Natural killer cell (primary cell): ENCODE measurements around the gene PLCB4. TPM values are rescaled to one million over a fixed set of nuclear protein-coding genes. Genes with fewer than 3 reads are reported as not detected.

Experiments
- ATAC-seq, 3 donors: fragments of 150-1000 bp in 2 of 3; fragments of 200-7000 bp in 1 of 3; cut with Tn5 transposase; 1 replicate in 1 of 3; 2 replicates in 2 of 3; pipeline ENCODE4 v1.10.0; 2021; ENCODE audit warnings: mild to moderate bottlenecking in 2 of 3, moderate library complexity in 2 of 3
- DNase-seq, 2 donors: peaks; one replicate each; pipeline versions ENCODE4 v3.0.0 to v3.0.0-alpha.2; 2013 to 2021; ENCODE audit warnings: mixed read lengths in 1 of 2
- H3K27ac ChIP-seq: one replicate; pipeline ENCODE4 v1.5.1; 2013; ENCODE audit warnings: mild to moderate bottlenecking, low read length
- H3K27me3 ChIP-seq: one replicate; pipeline ENCODE4 v1.6.1; 2013; ENCODE audit warnings: low read length; ENCODE audit not compliant: control insufficient read depth, insufficient read depth
- H3K36me3 ChIP-seq: one replicate; pipeline ENCODE4 v1.6.1; 2013; ENCODE audit warnings: low read length; ENCODE audit not compliant: control insufficient read depth, insufficient read depth
- H3K4me1 ChIP-seq: one replicate; pipeline ENCODE4 v1.6.1; 2013; ENCODE audit warnings: low read length; ENCODE audit not compliant: control insufficient read depth, insufficient read depth
- H3K4me3 ChIP-seq: one replicate; pipeline ENCODE4 v1.5.1; 2013; ENCODE audit warnings: low read length
- H3K9me3 ChIP-seq: one replicate; pipeline ENCODE4 v1.6.1; 2013; ENCODE audit warnings: low read length; ENCODE audit not compliant: control insufficient read depth, insufficient read depth
- H3K27ac Mint-ChIP-seq, 2 donors: one replicate each; pipeline ENCODE4 v1.8.0; 2022; ENCODE audit warnings: mild to moderate bottlenecking in 2 of 2, mixed read lengths in 2 of 2, moderate library complexity in 1 of 2
- H3K27me3 Mint-ChIP-seq, 2 donors: one replicate each; pipeline ENCODE4 v1.8.0; 2022; ENCODE audit warnings: low read depth in 2 of 2, mixed read lengths in 2 of 2
- H3K36me3 Mint-ChIP-seq: one replicate; pipeline ENCODE4 v1.8.0; 2022; ENCODE audit warnings: mixed read lengths
- H3K4me1 Mint-ChIP-seq, 2 donors: one replicate each; pipeline ENCODE4 v1.8.0; 2022; ENCODE audit warnings: mixed read lengths in 2 of 2
- H3K4me3 Mint-ChIP-seq: one replicate; pipeline ENCODE4 v1.8.0; 2022; ENCODE audit warnings: mild to moderate bottlenecking, moderate library complexity, mixed read lengths
- H3K9me3 Mint-ChIP-seq, 2 donors: one replicate each; pipeline ENCODE4 v1.8.0; 2022; ENCODE audit warnings: mixed read lengths in 2 of 2
- WGBS: methylation state at CpG from one replicate; pipeline ENCODE4 v1.1.7; 2013; ENCODE audit warnings: missing lambda C conversion rate; ENCODE audit not compliant: insufficient coverage; 5-methylcytosine and 5-hydroxymethylcytosine counted together
- intact Hi-C: fragments of 100-400 bp; cut with micrococcal nuclease; formaldehyde crosslinking; loops from one replicate; pipeline ENCODE4 v1.14.2; 2022
- total RNA-seq, 4 donors: library from RNA; stranded (reverse); fragments of 120-200 nt in 1 of 4; gene quantifications; one replicate each; pipeline versions ENCODE4 v1.2.3 to v1.2.4, GENCODE V29; 2013 to 2022
- TF ChIP-seq, protein P1 (sequence below): fragments of 200-600 bp; IDR thresholded peaks from one replicate; pipeline ENCODE4 v1.8.0; 2022; ENCODE audit warnings: antibody characterized with exemption

PLCB4 gene
- total RNA-seq, 3 donors from 2014 or later (not counting 1 experiment from before 2014, with no cell fraction given), result 0.05 to 0.40 TPM; not detected in 1

DNA sequence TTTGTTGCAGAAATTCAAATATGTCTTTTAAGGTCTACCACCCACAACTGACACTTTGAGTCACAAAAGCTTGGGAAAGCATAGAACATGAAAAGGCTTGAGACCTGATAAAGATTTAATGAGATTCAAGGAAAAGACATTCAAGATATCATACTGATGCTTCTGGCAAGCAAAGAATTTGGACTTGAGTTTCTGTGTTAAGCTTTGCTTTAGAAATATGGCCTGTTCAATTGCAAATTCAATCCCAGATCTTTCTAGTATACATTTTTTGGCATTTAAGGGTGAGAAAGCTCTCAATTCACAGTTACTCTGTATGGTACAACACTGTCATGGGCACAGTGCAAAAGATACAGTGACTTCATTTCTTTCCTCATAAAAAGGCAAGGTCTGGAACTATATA is 406.6 kb downstream of the PLCB4 start:
- Mint-ChIP-seq H3K27ac (no peak overlapping the region), H3K36me3 (no peaks in the 10 kb centered on the region), H3K27me3 (no peaks in the 10 kb centered on the region), H3K4me3 (no peak overlapping the region), H3K9me3 (peaks cover 0 to 3% of the 10 kb centered on the region in 2 donors), H3K4me1 (no peaks in the 10 kb centered on the region)
- Histone ChIP-seq H3K27ac (no peak overlapping the region), H3K4me3 (no peak overlapping the region), H3K36me3 (no peaks in the 10 kb centered on the region), H3K27me3 (no peaks in the 10 kb centered on the region), H3K9me3 (no peaks in the 10 kb centered on the region), H3K4me1 (no peaks in the 10 kb centered on the region)
- TF ChIP-seq, protein P1, sequence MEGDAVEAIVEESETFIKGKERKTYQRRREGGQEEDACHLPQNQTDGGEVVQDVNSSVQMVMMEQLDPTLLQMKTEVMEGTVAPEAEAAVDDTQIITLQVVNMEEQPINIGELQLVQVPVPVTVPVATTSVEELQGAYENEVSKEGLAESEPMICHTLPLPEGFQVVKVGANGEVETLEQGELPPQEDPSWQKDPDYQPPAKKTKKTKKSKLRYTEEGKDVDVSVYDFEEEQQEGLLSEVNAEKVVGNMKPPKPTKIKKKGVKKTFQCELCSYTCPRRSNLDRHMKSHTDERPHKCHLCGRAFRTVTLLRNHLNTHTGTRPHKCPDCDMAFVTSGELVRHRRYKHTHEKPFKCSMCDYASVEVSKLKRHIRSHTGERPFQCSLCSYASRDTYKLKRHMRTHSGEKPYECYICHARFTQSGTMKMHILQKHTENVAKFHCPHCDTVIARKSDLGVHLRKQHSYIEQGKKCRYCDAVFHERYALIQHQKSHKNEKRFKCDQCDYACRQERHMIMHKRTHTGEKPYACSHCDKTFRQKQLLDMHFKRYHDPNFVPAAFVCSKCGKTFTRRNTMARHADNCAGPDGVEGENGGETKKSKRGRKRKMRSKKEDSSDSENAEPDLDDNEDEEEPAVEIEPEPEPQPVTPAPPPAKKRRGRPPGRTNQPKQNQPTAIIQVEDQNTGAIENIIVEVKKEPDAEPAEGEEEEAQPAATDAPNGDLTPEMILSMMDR, result no peak
- intact Hi-C loops, result no loop called here
- DNase-seq, result no peak
- ATAC-seq, result no peak

- TF ChIP-seq, protein P1, result no peak
- ATAC-seq, result no peak
- H3K4me1 ChIP-seq, result no peaks in the 10 kb centered on the region
- H3K9me3 Mint-ChIP-seq, result peaks cover 0 to 6% of the 10 kb centered on the region in 2 donors
- H3K27me3 Mint-ChIP-seq, result no peaks in the 10 kb centered on the region
- intact Hi-C loops, result no loop called here
- no peak overlapping the region for H3K27ac Mint-ChIP-seq
- no peaks in the 10 kb centered on the region for H3K4me1 Mint-ChIP-seq
- no peaks in the 10 kb centered on the region for H3K9me3 ChIP-seq
- H3K36me3 ChIP-seq, result no peaks in the 10 kb centered on the region
- no peak overlapping the region for H3K4me3 ChIP-seq
- no peaks in the 10 kb centered on the region for H3K27me3 ChIP-seq
- WGBS, result 46% methylated on average over 2 of the region's 4 CpGs
- DNase-seq, result no peak
- H3K27ac ChIP-seq, result no peak overlapping the region
- no peaks in the 10 kb centered on the region for H3K36me3 Mint-ChIP-seq
- H3K4me3 Mint-ChIP-seq, result no peak overlapping the region
Observed at GRCh38 chr20:9476174-9476573, 407.3 kb downstream of the PLCB4 start.

DNA sequence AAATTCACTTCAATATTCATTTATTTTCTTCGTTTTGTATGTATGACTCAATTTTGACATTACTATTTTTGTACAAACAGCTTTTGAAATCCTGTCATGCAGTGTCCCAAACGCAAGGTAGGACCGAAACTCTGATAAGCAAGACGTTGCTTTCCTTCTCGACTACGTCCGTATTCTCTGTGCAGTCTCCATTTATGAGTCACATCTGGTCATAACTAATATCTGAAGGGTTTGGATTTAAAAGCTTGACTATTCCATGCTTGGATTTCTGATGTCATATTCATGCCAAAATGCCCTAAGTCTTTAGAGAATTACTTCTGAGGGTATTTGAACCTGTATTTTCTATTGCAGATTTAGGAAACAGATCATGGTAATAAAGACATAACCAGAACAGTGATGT is 407.8 kb downstream of the PLCB4 start:
- TF ChIP-seq, protein P1, result no peak
- no peaks in the 10 kb centered on the region for H3K27me3 Mint-ChIP-seq

GRCh38 chr20:9478771-9479170 is 409.9 kb downstream of the PLCB4 start:
- Mint-ChIP-seq H3K27me3 (no peaks in the 10 kb centered on the region), H3K4me1 (no peaks in the 10 kb centered on the region), H3K9me3 (peaks cover 3 to 6% of the 10 kb centered on the region in 2 donors), H3K4me3 (no peak overlapping the region), H3K27ac (no peak overlapping the region), H3K36me3 (no peaks in the 10 kb centered on the region)
- 94% methylated on average over 4 of the region's 4 CpGs for WGBS
- Histone ChIP-seq H3K9me3 (no peaks in the 10 kb centered on the region), H3K4me1 (no peaks in the 10 kb centered on the region), H3K4me3 (no peak overlapping the region), H3K27me3 (no peaks in the 10 kb centered on the region), H3K36me3 (no peaks in the 10 kb centered on the region), H3K27ac (no peak overlapping the region)
- TF ChIP-seq, protein P1, result no peak
- intact Hi-C loops, result no loop called here
- DNase-seq (no peak), ATAC-seq (no peak)

More for the DNA sequence above, 407.8 kb downstream of the PLCB4 start:
- H3K4me1 ChIP-seq, result no peaks in the 10 kb centered on the region
- WGBS, result 95% methylated on average over 7 of the region's 7 CpGs
- peaks cover 0 to 6% of the 10 kb centered on the region in 2 donors for H3K9me3 Mint-ChIP-seq
- no peaks in the 10 kb centered on the region for H3K4me1 Mint-ChIP-seq
- ATAC-seq (no peak), DNase-seq (no peak)
- no peak overlapping the region for H3K4me3 ChIP-seq
- H3K27ac Mint-ChIP-seq, result no peak overlapping the region
- no peak overlapping the region for H3K4me3 Mint-ChIP-seq
- no peaks in the 10 kb centered on the region for H3K9me3 ChIP-seq
- no peaks in the 10 kb centered on the region for H3K36me3 ChIP-seq
- no peak overlapping the region for H3K27ac ChIP-seq
- H3K27me3 ChIP-seq, result no peaks in the 10 kb centered on the region
- H3K36me3 Mint-ChIP-seq, result no peaks in the 10 kb centered on the region
- intact Hi-C loops, result no loop called here
